ENCODE measurements around the gene AGAP2.

Gene AGAP2

GRCh38 chr12:57754411-57755193 lies 16.1 kb upstream of the AGAP2 start, which contains the start of gene MARCHF9:
MARCHF9 (plus strand) TSS chr12:57755103; CDS start chr12:57755529, 426 bp downstream.
- Histone ChIP-seq H3K4me2 (ENCODE audit: low read length) (peak within 1 kb of the TSS; percentile 86), H3K36me3 (ENCODE audit: control insufficient read depth in 1 of 2, insufficient read depth in 2 of 2, low read length in 2 of 2) (peaks cover 6 to 11% of the 10 kb centered on the region in 2 experiments), H2AFZ (ENCODE audit: insufficient read depth, low read length, poor library complexity) (peak within 1 kb of the TSS; percentile 66), H3K14ac (ENCODE audit: low read length) (no peak within 1 kb of the TSS), H2BK5ac (ENCODE audit: low read depth, low read length, poor library complexity) (no peak within 1 kb of the TSS), H3K9me3 (ENCODE audit: insufficient read depth, low read depth, low read length) (peaks cover 5% of the 10 kb centered on the region), H3K4ac (ENCODE audit: low read depth, low read length) (no peak within 1 kb of the TSS), H3K27me3 (ENCODE audit: insufficient read depth, low read length) (peaks cover 22% of the 10 kb centered on the region), H4K91ac (ENCODE audit: low read depth, low read length) (no peak within 1 kb of the TSS), H3K4me3 (ENCODE audit: low read depth, low read length) (peak within 1 kb of the TSS; percentile 66), H3K23ac (ENCODE audit: low read length) (peak within 1 kb of the TSS; percentile 11), H3K27ac (ENCODE audit: low read depth, low read length) (no peak within 1 kb of the TSS), H3K9ac (ENCODE audit: low read length) (no peak within 1 kb of the TSS), H2AK5ac (ENCODE audit: low read length) (no peak within 1 kb of the TSS), H3K18ac (ENCODE audit: low read length) (no peak within 1 kb of the TSS), H2BK120ac (ENCODE audit: insufficient read depth, low read length, poor library complexity) (no peak within 1 kb of the TSS), H3K4me1 (ENCODE audit: control insufficient read depth in 1 of 2, insufficient read depth in 2 of 2, low read length in 2 of 2) (peaks cover 7 to 18% of the 10 kb centered on the region in 2 experiments), H4K8ac (ENCODE audit: low read depth, low read length) (no peak within 1 kb of the TSS), H2BK12ac (ENCODE audit: low read length) (no peak within 1 kb of the TSS), H3K79me2 (ENCODE audit: control insufficient read depth, insufficient read depth, low read length, poor library complexity) (peaks cover 9% of the 10 kb centered on the region), H3K79me1 (ENCODE audit: low read length) (peaks cover 3% of the 10 kb centered on the region), H4K12ac (ENCODE audit: low read depth, low read length) (no peak within 1 kb of the TSS)
- WGBS (ENCODE audit: extremely low coverage, insufficient coverage, insufficient read length): no CpG with 5 or more reads among the region's 41 CpGs
- DNase-seq: peak in 1 of 2 donors; percentile 48

DNA sequence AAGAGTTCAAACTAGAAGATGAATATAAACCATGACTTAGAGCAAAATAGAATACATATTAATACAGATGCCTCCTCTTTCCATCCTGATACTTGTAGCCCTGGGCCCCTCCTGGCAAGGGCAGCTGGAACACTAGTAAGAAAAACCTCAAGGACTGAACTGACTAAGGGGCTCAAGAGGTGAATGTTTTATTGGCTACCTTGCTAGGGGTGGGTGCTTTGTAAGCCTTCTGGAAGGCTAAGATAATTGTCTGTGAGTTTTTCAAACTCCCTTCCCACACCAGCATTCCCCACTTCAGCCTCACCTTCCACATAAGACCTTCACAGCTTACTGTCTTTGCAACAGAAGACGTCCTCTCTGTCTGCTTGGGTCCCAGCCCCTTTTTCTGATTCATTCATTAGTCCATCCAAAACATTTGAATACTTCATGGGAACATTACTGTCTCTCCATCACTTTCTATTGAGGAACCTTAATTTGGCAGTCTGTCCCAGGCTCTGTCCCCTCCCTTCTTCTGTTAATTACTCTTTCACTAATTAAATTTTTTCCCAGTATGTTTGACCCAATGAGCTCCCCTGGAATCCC lies 15.3 kb upstream of the AGAP2 start:
- H2AK5ac ChIP-seq (ENCODE audit: low read length): no peak overlapping the region
- H2AFZ ChIP-seq (ENCODE audit: insufficient read depth, low read length, poor library complexity): no peak overlapping the region
- DNase-seq: no peak
- H3K9ac ChIP-seq (ENCODE audit: low read length): no peak overlapping the region
- no peak overlapping the region for H3K18ac ChIP-seq (ENCODE audit: low read length)
- H2BK12ac ChIP-seq (ENCODE audit: low read length): no peak overlapping the region
- no peak overlapping the region for H2BK5ac ChIP-seq (ENCODE audit: low read depth, low read length, poor library complexity)
- H3K4me3 ChIP-seq (ENCODE audit: low read depth, low read length): no peak overlapping the region
- peaks cover 10 to 16% of the 10 kb centered on the region in 2 experiments for H3K36me3 ChIP-seq (ENCODE audit: control insufficient read depth in 1 of 2, insufficient read depth in 2 of 2, low read length in 2 of 2)
- H3K4ac ChIP-seq (ENCODE audit: low read depth, low read length): no peak overlapping the region
- H4K12ac ChIP-seq (ENCODE audit: low read depth, low read length): no peak overlapping the region
- H3K27me3 ChIP-seq (ENCODE audit: insufficient read depth, low read length): peaks cover 22% of the 10 kb centered on the region
- H4K8ac ChIP-seq (ENCODE audit: low read depth, low read length): no peak overlapping the region
- H4K91ac ChIP-seq (ENCODE audit: low read depth, low read length): no peak overlapping the region
- WGBS (ENCODE audit: extremely low coverage, insufficient coverage, insufficient read length): no CpG with 5 or more reads among the region's 1 CpG
- no peak overlapping the region for H3K23ac ChIP-seq (ENCODE audit: low read length)
- peaks cover 3% of the 10 kb centered on the region for H3K79me1 ChIP-seq (ENCODE audit: low read length)
- H3K9me3 ChIP-seq (ENCODE audit: insufficient read depth, low read depth, low read length): peaks cover 5% of the 10 kb centered on the region
- H3K14ac ChIP-seq (ENCODE audit: low read length): no peak overlapping the region
- H3K79me2 ChIP-seq (ENCODE audit: control insufficient read depth, insufficient read depth, low read length, poor library complexity): peaks cover 9% of the 10 kb centered on the region
- H3K4me1 ChIP-seq (ENCODE audit: control insufficient read depth in 1 of 2, insufficient read depth in 2 of 2, low read length in 2 of 2): peaks cover 7 to 18% of the 10 kb centered on the region in 2 experiments
- H3K4me2 ChIP-seq (ENCODE audit: low read length): no peak overlapping the region
- no peak overlapping the region for H3K27ac ChIP-seq (ENCODE audit: low read depth, low read length)
- no peak overlapping the region for H2BK120ac ChIP-seq (ENCODE audit: insufficient read depth, low read length, poor library complexity)

DNA sequence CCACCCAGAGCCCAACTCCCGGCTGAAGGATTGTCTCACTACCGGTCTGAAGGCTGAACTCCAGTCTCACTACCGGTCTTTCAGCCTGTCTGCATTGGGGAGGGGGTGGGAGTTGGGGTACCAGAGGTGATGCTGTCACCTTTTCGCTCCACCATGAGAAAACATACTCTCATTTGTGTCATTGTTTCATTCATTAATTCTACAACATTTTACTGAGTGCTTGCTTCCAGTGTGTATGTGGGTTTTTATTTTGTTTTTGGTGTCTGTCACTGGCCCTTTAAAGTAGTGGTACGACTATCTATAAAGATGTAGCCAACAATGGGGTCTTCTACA lies 14.1 kb upstream of the AGAP2 start:
- H3K18ac ChIP-seq (ENCODE audit: low read length): no peak overlapping the region
- peaks cover 9% of the 10 kb centered on the region for H3K79me2 ChIP-seq (ENCODE audit: control insufficient read depth, insufficient read depth, low read length, poor library complexity)
- no peak overlapping the region for H3K4ac ChIP-seq (ENCODE audit: low read depth, low read length)
- no peak overlapping the region for H3K4me3 ChIP-seq (ENCODE audit: low read depth, low read length)
- no peak overlapping the region for H3K9ac ChIP-seq (ENCODE audit: low read length)
- H4K8ac ChIP-seq (ENCODE audit: low read depth, low read length): peak overlapping the region; percentile 15
- no peak for DNase-seq
- no peak overlapping the region for H4K12ac ChIP-seq (ENCODE audit: low read depth, low read length)
- no peak overlapping the region for H3K27ac ChIP-seq (ENCODE audit: low read depth, low read length)
- peaks cover 16 to 25% of the 10 kb centered on the region in 2 experiments for H3K36me3 ChIP-seq (ENCODE audit: control insufficient read depth in 1 of 2, insufficient read depth in 2 of 2, low read length in 2 of 2)
- H2BK120ac ChIP-seq (ENCODE audit: insufficient read depth, low read length, poor library complexity): no peak overlapping the region
- WGBS (ENCODE audit: extremely low coverage, insufficient coverage, insufficient read length): no CpG with 5 or more reads among the region's 5 CpGs
- peaks cover 22% of the 10 kb centered on the region for H3K27me3 ChIP-seq (ENCODE audit: insufficient read depth, low read length)
- peaks cover 5% of the 10 kb centered on the region for H3K9me3 ChIP-seq (ENCODE audit: insufficient read depth, low read depth, low read length)
- H3K79me1 ChIP-seq (ENCODE audit: low read length): peaks cover 3% of the 10 kb centered on the region
- peak overlapping the region; percentile 46 for H3K4me2 ChIP-seq (ENCODE audit: low read length)
- H3K14ac ChIP-seq (ENCODE audit: low read length): no peak overlapping the region
- H3K4me1 ChIP-seq (ENCODE audit: control insufficient read depth in 1 of 2, insufficient read depth in 2 of 2, low read length in 2 of 2): peaks cover 7 to 18% of the 10 kb centered on the region in 2 experiments
- H4K91ac ChIP-seq (ENCODE audit: low read depth, low read length): no peak overlapping the region
- H2BK12ac ChIP-seq (ENCODE audit: low read length): no peak overlapping the region
- H2AK5ac ChIP-seq (ENCODE audit: low read length): no peak overlapping the region
- H3K23ac ChIP-seq (ENCODE audit: low read length): no peak overlapping the region
- no peak overlapping the region for H2AFZ ChIP-seq (ENCODE audit: insufficient read depth, low read length, poor library complexity)
- H2BK5ac ChIP-seq (ENCODE audit: low read depth, low read length, poor library complexity): no peak overlapping the region

DNA sequence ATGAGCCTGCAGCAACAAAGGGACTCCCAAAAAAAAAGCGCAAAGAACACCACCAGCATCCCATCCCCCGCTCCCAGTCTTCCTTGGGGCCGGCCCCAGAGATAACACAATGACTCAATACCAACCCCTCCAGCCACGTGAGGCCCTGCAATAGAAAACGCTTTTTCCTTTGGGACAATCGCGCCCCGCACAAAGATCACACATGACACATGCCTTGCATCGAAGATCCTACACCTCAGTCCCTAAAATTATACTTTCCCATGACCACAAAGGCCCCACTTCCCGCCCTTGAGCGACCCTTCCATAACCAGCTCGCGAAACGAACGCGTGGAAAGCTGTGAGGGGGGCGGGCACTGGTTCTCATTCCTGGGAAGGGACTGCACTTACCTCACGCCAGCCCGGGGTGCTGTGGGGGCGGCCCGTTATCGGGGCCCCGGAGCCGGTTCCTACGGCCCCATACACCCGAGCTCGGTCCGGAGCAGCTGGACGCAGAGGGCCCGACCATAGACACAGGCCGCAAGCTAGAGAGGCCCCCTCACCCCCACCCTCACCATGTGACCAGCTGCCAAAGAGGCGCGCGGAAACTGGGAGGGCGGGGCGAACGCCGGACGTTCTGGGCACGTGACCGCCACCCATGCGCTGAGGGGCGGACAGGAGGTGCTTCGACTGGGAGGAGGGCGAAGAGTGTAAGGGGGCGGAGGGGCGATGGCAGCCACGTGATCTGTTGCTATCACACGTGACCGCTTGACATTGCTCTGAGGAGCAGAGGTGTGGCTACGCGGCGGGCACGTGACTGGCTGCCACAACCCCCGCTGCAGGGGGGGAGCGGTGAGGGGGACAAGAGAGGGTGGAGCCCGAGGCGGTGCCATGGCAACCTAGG lies 13.5 kb upstream of the AGAP2 start, which contains the start of gene CDK4:
Gene CDK4, minus strand, starts transcription at position 523 of the 880 bp plus-strand sequence. CDS start 593 bp downstream, outside the sequence.
- Histone ChIP-seq H3K18ac (ENCODE audit: low read length) (peak within 1 kb of the TSS; percentile 58), H4K91ac (ENCODE audit: low read depth, low read length) (peak within 1 kb of the TSS; percentile 75), H2AK5ac (ENCODE audit: low read length) (peak within 1 kb of the TSS; percentile 73), H3K14ac (ENCODE audit: low read length) (peak within 1 kb of the TSS; percentile 71), H3K27me3 (ENCODE audit: insufficient read depth, low read length) (peaks cover 22% of the 10 kb centered on the region), H3K4me3 (ENCODE audit: low read depth, low read length) (peak within 1 kb of the TSS; percentile 78), H2BK12ac (ENCODE audit: low read length) (no peak within 1 kb of the TSS), H2AFZ (ENCODE audit: insufficient read depth, low read length, poor library complexity) (peak within 1 kb of the TSS; percentile 57), H2BK120ac (ENCODE audit: insufficient read depth, low read length, poor library complexity) (peak within 1 kb of the TSS; percentile 23), H3K79me2 (ENCODE audit: control insufficient read depth, insufficient read depth, low read length, poor library complexity) (peaks cover 9% of the 10 kb centered on the region), H4K12ac (ENCODE audit: low read depth, low read length) (peak within 1 kb of the TSS; percentile 72), H4K8ac (ENCODE audit: low read depth, low read length) (peak within 1 kb of the TSS; percentile 80), H3K4ac (ENCODE audit: low read depth, low read length) (peak within 1 kb of the TSS; percentile 85), H2BK5ac (ENCODE audit: low read depth, low read length, poor library complexity) (peak within 1 kb of the TSS; percentile 19), H3K27ac (ENCODE audit: low read depth, low read length) (peak within 1 kb of the TSS; percentile 2), H3K4me2 (ENCODE audit: low read length) (peak within 1 kb of the TSS; percentile 85), H3K9ac (ENCODE audit: low read length) (peak within 1 kb of the TSS; percentile 54), H3K4me1 (ENCODE audit: control insufficient read depth in 1 of 2, insufficient read depth in 2 of 2, low read length in 2 of 2) (peaks cover 7 to 18% of the 10 kb centered on the region in 2 experiments), H3K79me1 (ENCODE audit: low read length) (peaks cover 3% of the 10 kb centered on the region), H3K23ac (ENCODE audit: low read length) (no peak within 1 kb of the TSS), H3K36me3 (ENCODE audit: control insufficient read depth in 1 of 2, insufficient read depth in 2 of 2, low read length in 2 of 2) (peaks cover 16 to 26% of the 10 kb centered on the region in 2 experiments), H3K9me3 (ENCODE audit: insufficient read depth, low read depth, low read length) (peaks cover 5% of the 10 kb centered on the region)
- no CpG with 5 or more reads among the region's 58 CpGs for WGBS (ENCODE audit: extremely low coverage, insufficient coverage, insufficient read length)
- peak; percentile 98 to 99 for DNase-seq

All from trophoblast cell (in vitro differentiated cells and primary cell).